Fibroblast of villous mesenchyme (primary cell): ENCODE measurements around the gene CHMP3. TPM values are rescaled to one million over a fixed set of nuclear protein-coding genes. Genes with fewer than 3 reads are reported as not detected.

ENCODE experiments used
- DNase-seq: peaks from one replicate; pipeline ENCODE4 v3.0.0-alpha.2; 2010; ENCODE audit warnings: low read depth
- H3K4me3 ChIP-seq: 2 replicates; pipeline ENCODE4 v1.5.1; 2011; ENCODE audit warnings: low read depth, mild to moderate bottlenecking, low read length
- CTCF ChIP-seq: IDR thresholded peaks from 2 replicates; pipeline ENCODE4 v1.5.1; 2012; ENCODE audit warnings: low read depth, mild to moderate bottlenecking, low read length; ENCODE audit not compliant: insufficient read depth
- total RNA-seq: library from RNA; depleted of rRNA; stranded (reverse); fragments of >200 nt; gene quantifications from 2 replicates; pipeline ENCODE4 v1.2.3, GENCODE V29; 2012

The CHMP3 gene
- total RNA-seq, 1 donor = 62.2 TPM

DNA sequence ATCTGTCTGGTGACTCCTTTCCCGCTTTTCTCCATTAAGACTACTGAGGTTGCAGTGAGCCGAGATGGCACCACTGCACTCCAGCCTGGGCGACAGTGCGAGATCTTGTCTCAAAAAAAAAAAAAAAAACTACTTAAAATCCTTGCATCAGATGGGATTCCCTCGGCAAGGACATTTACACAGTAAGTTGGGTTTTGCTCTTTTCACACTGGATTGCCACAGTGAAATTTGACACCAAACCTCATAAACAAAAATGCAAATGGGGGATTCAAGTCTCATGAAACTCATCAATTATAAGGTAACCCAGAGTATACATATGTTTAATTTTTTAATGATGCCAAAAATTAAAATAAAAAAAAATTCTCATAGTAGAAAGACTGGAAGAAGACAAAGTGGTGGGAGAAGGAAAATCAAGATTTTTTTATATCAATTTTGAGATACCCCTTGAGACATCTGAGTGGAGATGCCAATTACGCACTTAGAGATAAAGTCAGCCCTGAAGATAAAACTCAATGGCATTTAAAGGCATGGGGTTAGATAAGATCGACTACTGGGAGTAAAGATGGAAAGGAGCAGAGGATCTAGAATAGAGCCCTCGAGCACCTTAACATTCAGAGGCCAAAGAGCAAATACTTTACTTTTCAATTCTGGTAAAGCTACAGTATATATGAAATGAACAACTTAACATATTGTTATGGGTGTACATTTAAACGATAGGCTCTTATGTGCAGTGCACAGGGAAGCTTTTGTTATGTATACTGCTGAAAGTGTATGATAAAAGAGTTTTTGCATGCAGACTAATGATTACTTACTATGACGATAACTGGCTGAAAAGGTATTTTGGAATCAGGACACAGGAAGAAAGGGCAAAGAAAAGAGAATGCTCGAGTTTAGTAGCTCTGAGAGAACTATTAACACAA lies 37.6 kb downstream of the CHMP3 start:
- peak; percentile 11 for DNase-seq
- TF ChIP-seq CTCF = no peak
- H3K4me3 ChIP-seq = no peak overlapping the region

GRCh38 chr2:86523491-86523890 lies 39.8 kb downstream of the CHMP3 start:
- no peak for TF ChIP-seq CTCF
- DNase-seq = no peak
- H3K4me3 ChIP-seq = no peak overlapping the region

- DNase-seq = no peak
- H3K4me3 ChIP-seq = no peak overlapping the region
- no peak for TF ChIP-seq CTCF
These were observed 40.5 kb downstream of the CHMP3 start for GRCh38 chr2:86522711-86523110.

DNA sequence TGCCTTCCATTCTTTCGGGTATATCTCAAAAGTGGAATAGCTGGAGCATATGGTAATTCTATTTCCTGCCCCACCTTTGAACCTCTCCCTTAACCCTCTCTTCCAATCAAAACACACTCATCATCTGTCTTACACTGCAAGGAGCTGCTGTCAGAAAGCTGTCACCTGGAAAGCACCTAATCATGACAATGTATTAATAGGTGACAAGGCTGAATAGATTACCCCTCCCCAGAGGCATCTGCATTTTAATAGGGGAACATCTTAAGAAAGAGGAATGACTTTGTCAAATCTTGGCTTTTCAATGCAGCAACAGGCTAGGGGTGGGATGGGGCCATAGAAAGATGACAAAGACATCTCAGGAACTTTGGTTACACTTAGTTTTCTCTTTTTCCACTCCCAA lies 41.3 kb downstream of the CHMP3 start:
- TF ChIP-seq CTCF = no peak
- DNase-seq = no peak
- H3K4me3 ChIP-seq = no peak overlapping the region

DNA sequence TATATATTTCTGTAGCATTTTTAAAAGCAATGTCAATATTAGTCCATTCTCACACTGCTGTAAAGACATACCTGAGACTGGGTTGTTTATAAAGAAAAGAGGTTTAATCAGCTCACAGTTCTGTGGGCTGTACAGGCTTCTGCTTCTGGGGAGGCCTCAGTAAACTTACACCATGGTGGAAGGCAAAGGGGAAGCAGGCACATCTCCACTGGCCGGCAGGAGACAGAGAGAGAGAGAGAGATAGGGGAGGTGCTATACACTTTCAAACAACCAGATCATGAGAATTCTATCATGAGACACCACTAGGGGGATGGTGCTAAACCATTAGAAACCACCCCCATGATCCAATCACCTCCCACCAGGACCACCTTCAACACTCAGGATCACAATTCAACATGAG lies 43.1 kb downstream of the CHMP3 start:
- H3K4me3 ChIP-seq = no peak overlapping the region
- DNase-seq = no peak
- TF ChIP-seq CTCF = no peak

DNA sequence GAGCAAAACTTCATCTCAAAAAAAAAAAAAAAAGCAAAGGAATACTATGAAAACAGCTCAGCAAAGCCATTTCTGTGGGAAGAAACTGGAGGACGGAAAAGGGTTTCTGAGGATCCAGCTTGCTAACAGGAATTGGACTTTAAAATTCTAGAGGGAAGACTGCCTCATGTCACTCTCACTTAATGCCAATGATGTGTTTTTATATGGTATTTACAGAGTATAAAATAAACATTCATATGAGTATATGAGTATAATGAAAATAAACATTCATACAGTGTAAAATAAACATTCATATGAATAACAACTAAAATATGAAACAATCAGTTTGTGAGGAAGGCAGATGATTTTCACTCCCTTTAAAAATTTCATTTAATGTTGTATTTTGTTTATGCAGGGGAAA lies 43.9 kb downstream of the CHMP3 start:
- TF ChIP-seq CTCF = no peak
- H3K4me3 ChIP-seq = no peak overlapping the region
- no peak for DNase-seq
